Esophagus muscularis mucosa (tissue), 4 donors: ENCODE data around the gene SALL1. TPM values are rescaled to one million over a fixed set of nuclear protein-coding genes. Genes with fewer than 3 reads are reported as not detected.
A peak's percentile ranks its signal among the peaks of the same experiment; 100 is the strongest.

Experiments
- DNase-seq: peaks from one replicate; pipeline ENCODE4 v3.0.0-alpha.2; 2017; ENCODE audit errors: extremely low spot score
- H3K27ac ChIP-seq, 4 donors: fragments of 200-600 bp; sonication (generic); replicated peaks in 1 of 4; 1 replicate in 3 of 4; 2 replicates in 1 of 4; pipeline ENCODE4 v1.5.1; 2016 to 2019; ENCODE audit warnings: mild to moderate bottlenecking in 1 of 4
- H3K27me3 ChIP-seq, 4 donors: fragments of 200-600 bp; sonication (generic); one replicate each; pipeline versions ENCODE4 v1.5.1 to v1.6.0; 2016 to 2019
- H3K36me3 ChIP-seq, 4 donors: fragments of 200-600 bp; sonication (generic); one replicate each; pipeline ENCODE4 v1.5.1; 2016 to 2019
- H3K4me1 ChIP-seq, 4 donors: fragments of 200-600 bp; sonication (generic); one replicate each; pipeline ENCODE4 v1.5.1; 2016 to 2019
- H3K4me3 ChIP-seq, 4 donors: fragments of 200-600 bp; sonication (generic); 1 replicate in 2 of 4; 2 replicates in 2 of 4; pipeline ENCODE4 v1.5.1; 2016 to 2019; ENCODE audit warnings: mild to moderate bottlenecking in 4 of 4, moderate library complexity in 1 of 4
- H3K9me3 ChIP-seq, 4 donors: fragments of 200-600 bp; sonication (generic); 1 replicate in 3 of 4; 2 replicates in 1 of 4; pipeline ENCODE4 v1.5.1; 2016 to 2019
- EP300 ChIP-seq: sonication (generic); formaldehyde crosslinking; IDR thresholded peaks from one replicate; pipeline ENCODE4 v1.6.1; 2017; ENCODE audit warnings: antibody characterized with exemption
- POLR2A ChIP-seq: fragments of 450-650 bp; IDR thresholded peaks from one replicate; pipeline ENCODE4 v1.6.1; 2017; ENCODE audit warnings: antibody characterized with exemption, moderate library complexity, mild to moderate bottlenecking, low read depth
- POLR2AphosphoS5 ChIP-seq, 2 donors: sonication (generic); formaldehyde crosslinking; IDR thresholded peaks; one replicate each; pipeline ENCODE4 v1.6.1; 2017; ENCODE audit warnings: antibody characterized with exemption in 2 of 2
- WGBS: methylation state at CpG from one replicate; pipeline ENCODE4 v1.1.5; 2018; 5-methylcytosine and 5-hydroxymethylcytosine counted together
- intact Hi-C: fragments of 100-400 bp; cut with DNase I; formaldehyde crosslinking; loops from one replicate; pipeline ENCODE4 v1.15.1; 2023
- total RNA-seq, 4 donors: library from RNA; depleted of rRNA; stranded (reverse); fragments of >200 nt; gene quantifications; one replicate each; pipeline versions ENCODE4 v1.1.0 to v1.2.1, GENCODE V29; 2016
- TF ChIP-seq, protein P1 (sequence below), 3 experiments: fragments of 200-600 bp in 2 of 3; fragments of 450-650 bp in 1 of 3; sonication (generic) in 2 of 3; IDR thresholded peaks; one replicate each; pipeline ENCODE4 v1.5.1; 2017 to 2019; ENCODE audit warnings: antibody characterized with exemption in 3 of 3, mild to moderate bottlenecking in 2 of 3, moderate library complexity in 1 of 3

Gene SALL1
- total RNA-seq, 4 donors from 2014 or later = not detected

GRCh38 chr16:51155820-51156806 is 5.0 kb upstream of the SALL1 start:
- TF ChIP-seq POLR2AphosphoS5 (IDR thresholded peaks at IDR 0.05) = no peak
- no peak for TF ChIP-seq EP300
- TF ChIP-seq, protein P1, sequence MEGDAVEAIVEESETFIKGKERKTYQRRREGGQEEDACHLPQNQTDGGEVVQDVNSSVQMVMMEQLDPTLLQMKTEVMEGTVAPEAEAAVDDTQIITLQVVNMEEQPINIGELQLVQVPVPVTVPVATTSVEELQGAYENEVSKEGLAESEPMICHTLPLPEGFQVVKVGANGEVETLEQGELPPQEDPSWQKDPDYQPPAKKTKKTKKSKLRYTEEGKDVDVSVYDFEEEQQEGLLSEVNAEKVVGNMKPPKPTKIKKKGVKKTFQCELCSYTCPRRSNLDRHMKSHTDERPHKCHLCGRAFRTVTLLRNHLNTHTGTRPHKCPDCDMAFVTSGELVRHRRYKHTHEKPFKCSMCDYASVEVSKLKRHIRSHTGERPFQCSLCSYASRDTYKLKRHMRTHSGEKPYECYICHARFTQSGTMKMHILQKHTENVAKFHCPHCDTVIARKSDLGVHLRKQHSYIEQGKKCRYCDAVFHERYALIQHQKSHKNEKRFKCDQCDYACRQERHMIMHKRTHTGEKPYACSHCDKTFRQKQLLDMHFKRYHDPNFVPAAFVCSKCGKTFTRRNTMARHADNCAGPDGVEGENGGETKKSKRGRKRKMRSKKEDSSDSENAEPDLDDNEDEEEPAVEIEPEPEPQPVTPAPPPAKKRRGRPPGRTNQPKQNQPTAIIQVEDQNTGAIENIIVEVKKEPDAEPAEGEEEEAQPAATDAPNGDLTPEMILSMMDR (IDR thresholded peaks at IDR 0.05) = no peak
- TF ChIP-seq POLR2A = no peak
- Histone ChIP-seq H3K27me3 (peaks cover 0 to 95% (median 45%) of the 10 kb centered on the region in 4 donors), H3K27ac (no peak overlapping the region), H3K36me3 (no peaks in the 10 kb centered on the region), H3K9me3 (no peaks in the 10 kb centered on the region), H3K4me3 (peak overlapping the region in 2 of 4 donors; percentile 17 to 28), H3K4me1 (peaks cover 14 to 51% (median 45%) of the 10 kb centered on the region in 4 donors)
- intact Hi-C loops = no loop called here
- DNase-seq = no peak
- 7% methylated on average over 42 of the region's 59 CpGs for WGBS

GRCh38 chr16:51155199-51155607 is 4.1 kb upstream of the SALL1 start:
- WGBS = 7% methylated on average over 15 of the region's 20 CpGs
- TF ChIP-seq POLR2AphosphoS5 (IDR thresholded peaks at IDR 0.05) (no peak), EP300 (no peak)
- TF ChIP-seq, protein P1 (IDR thresholded peaks at IDR 0.05) = no peak
- DNase-seq = no peak
- H3K4me1 ChIP-seq = peaks cover 22 to 60% (median 54%) of the 10 kb centered on the region in 4 donors
- intact Hi-C loops = no loop called here
- H3K9me3 ChIP-seq = no peaks in the 10 kb centered on the region
- no peaks in the 10 kb centered on the region for H3K36me3 ChIP-seq
- H3K27me3 ChIP-seq = peaks cover 7 to 95% (median 53%) of the 10 kb centered on the region in 4 donors
- H3K4me3 ChIP-seq = peak overlapping the region; percentile 27 to 30 (median 28)
- no peak overlapping the region for H3K27ac ChIP-seq

DNA sequence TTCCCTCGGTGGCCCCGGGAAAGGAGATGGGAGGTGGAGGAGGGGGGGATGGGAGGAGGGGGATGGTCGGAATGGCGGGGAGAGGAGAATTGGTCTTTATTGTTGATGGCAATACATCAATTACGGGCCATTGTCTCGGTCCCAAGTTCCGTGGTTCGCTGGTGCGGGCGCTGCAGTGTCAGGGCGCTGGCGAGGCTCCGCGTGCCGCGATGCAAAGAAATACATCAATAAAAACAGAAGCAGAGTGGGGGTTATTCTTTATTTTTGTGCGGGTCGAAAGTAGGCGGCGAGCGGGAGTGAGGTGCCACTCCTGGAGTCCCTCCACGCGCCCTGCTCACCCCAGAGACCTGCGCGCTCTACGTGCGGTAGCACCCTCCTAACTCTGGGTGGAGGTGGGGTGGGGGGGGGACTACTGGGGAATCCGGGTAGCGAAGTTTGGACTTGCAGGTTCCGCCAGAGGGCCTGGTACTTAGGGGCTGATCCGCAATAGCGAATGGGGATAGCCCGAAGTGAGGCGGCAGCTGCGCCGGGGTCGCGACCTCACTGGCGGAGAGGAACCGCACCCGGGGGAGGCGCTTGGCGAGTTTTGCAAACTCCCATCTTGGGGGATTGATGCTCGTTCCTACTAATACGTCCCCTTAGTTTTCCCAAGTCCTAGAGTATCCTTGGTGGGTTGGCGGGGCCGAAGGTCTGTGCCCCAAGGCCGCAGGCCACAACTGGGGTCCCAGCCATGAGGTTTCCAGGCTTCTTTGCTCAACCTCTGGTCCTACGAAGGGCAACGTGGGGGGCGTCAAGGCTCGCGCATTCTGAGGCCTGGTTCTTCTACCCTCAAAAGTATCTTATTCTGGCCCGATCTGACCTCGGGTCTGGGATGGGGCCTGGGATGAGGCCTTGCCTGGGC is 3.5 kb upstream of the SALL1 start:
- WGBS = 23% methylated on average over 44 of the region's 55 CpGs
- peak overlapping the region; percentile 27 to 30 (median 28) for H3K4me3 ChIP-seq

GRCh38 chr16:51153577-51154031 is 2.5 kb upstream of the SALL1 start:
- no peak for DNase-seq
- Histone ChIP-seq H3K27me3 (peaks cover 7 to 100% (median 65%) of the 10 kb centered on the region in 4 donors), H3K9me3 (no peaks in the 10 kb centered on the region), H3K4me1 (peaks cover 22 to 63% (median 55%) of the 10 kb centered on the region in 4 donors), H3K4me3 (no peak overlapping the region), H3K36me3 (no peaks in the 10 kb centered on the region), H3K27ac (no peak overlapping the region)
- TF ChIP-seq, protein P1 (IDR thresholded peaks at IDR 0.05) = no peak
- TF ChIP-seq POLR2AphosphoS5 (IDR thresholded peaks at IDR 0.05) (no peak), EP300 (no peak), POLR2A (no peak)
- intact Hi-C loops = no loop called here
- WGBS = 10% methylated on average over 32 of the region's 32 CpGs

More for the DNA sequence above, 3.5 kb upstream of the SALL1 start:
- H3K36me3 ChIP-seq = no peaks in the 10 kb centered on the region
- intact Hi-C loops = no loop called here
- peaks cover 7 to 100% (median 60%) of the 10 kb centered on the region in 4 donors for H3K27me3 ChIP-seq
- H3K27ac ChIP-seq = no peak overlapping the region
- no peak for DNase-seq
- no peaks in the 10 kb centered on the region for H3K9me3 ChIP-seq
- TF ChIP-seq POLR2AphosphoS5 (IDR thresholded peaks at IDR 0.05) (no peak), POLR2A (no peak)
- peaks cover 22 to 63% (median 55%) of the 10 kb centered on the region in 4 donors for H3K4me1 ChIP-seq
